ENCODE results near the gene AQP9. TPM values are rescaled to one million over a fixed set of nuclear protein-coding genes. Genes with fewer than 3 reads are reported as not detected.
A peak's percentile ranks its signal among the peaks of the same experiment; 100 is the strongest.

AQP9 gene
- total RNA-seq, 2 donors from 2014 or later, result 0.26 to 1.6 TPM

- 58 to 63% methylated on average over 5 to 6 of the region's 6 CpGs for WGBS, 2 donors
- H3K36me3 ChIP-seq (replicated peaks in 1 of 2; ENCODE audit: insufficient read depth in 1 of 2, low read depth in 2 of 2), result no peaks in the 10 kb centered on the region
- ATAC-seq (no peak), DNase-seq (no peak)
- H3K9me3 ChIP-seq, result no peaks in the 10 kb centered on the region
- H3K27me3 ChIP-seq, result no peaks in the 10 kb centered on the region
- intact Hi-C loops (cut with DNase I), result no loop called here
- no peak overlapping the region for H3K4me3 ChIP-seq
- H3K27ac ChIP-seq, result no peak overlapping the region
- TF ChIP-seq CTCF (IDR thresholded peaks at IDR 0.05) (no peak), POLR2A (IDR thresholded peaks at IDR 0.05) (no peak)
- no peaks in the 10 kb centered on the region for H3K4me1 ChIP-seq
Measured at GRCh38 chr15:58142827-58143461, 4.8 kb downstream of the AQP9 start.

GRCh38 chr15:58145606-58146005 lies 7.4 kb downstream of the AQP9 start:
- intact Hi-C loops (cut with DNase I), result no loop called here
- no peak for DNase-seq
- TF ChIP-seq POLR2A (IDR thresholded peaks at IDR 0.05) (no peak), CTCF (IDR thresholded peaks at IDR 0.05) (no peak)
- Histone ChIP-seq H3K27me3 (no peaks in the 10 kb centered on the region), H3K36me3 (replicated peaks in 1 of 2; ENCODE audit: insufficient read depth in 1 of 2, low read depth in 2 of 2) (no peaks in the 10 kb centered on the region), H3K9me3 (no peaks in the 10 kb centered on the region), H3K4me1 (no peaks in the 10 kb centered on the region), H3K27ac (peak overlapping the region in 1 of 4 donors; percentile 67), H3K4me3 (no peak overlapping the region)
- ATAC-seq, result no peak

- no peak for ATAC-seq
- no peaks in the 10 kb centered on the region for H3K36me3 ChIP-seq (replicated peaks in 1 of 2; ENCODE audit: insufficient read depth in 1 of 2, low read depth in 2 of 2)
- no peak for DNase-seq
- WGBS, 2 donors, result 77 to 82% methylated on average over 4 of the region's 4 CpGs
- H3K9me3 ChIP-seq, result no peaks in the 10 kb centered on the region
- no peaks in the 10 kb centered on the region for H3K4me1 ChIP-seq
- no peak for TF ChIP-seq CTCF (IDR thresholded peaks at IDR 0.05)
- no peak for TF ChIP-seq POLR2A (IDR thresholded peaks at IDR 0.05)
- no peaks in the 10 kb centered on the region for H3K27me3 ChIP-seq
- H3K27ac ChIP-seq, result peak overlapping the region in 1 of 4 donors; percentile 67
- no peak overlapping the region for H3K4me3 ChIP-seq
- intact Hi-C loops (cut with DNase I), result no loop called here
Measured at GRCh38 chr15:58146211-58146610, 8.0 kb downstream of the AQP9 start.

- Histone ChIP-seq H3K36me3 (replicated peaks in 1 of 2; ENCODE audit: insufficient read depth in 1 of 2, low read depth in 2 of 2) (no peaks in the 10 kb centered on the region), H3K9me3 (no peaks in the 10 kb centered on the region), H3K27ac (peak overlapping the region in 1 of 4 donors; percentile 67), H3K27me3 (no peaks in the 10 kb centered on the region), H3K4me1 (no peaks in the 10 kb centered on the region), H3K4me3 (no peak overlapping the region)
- intact Hi-C loops (cut with DNase I), result no loop called here
- WGBS, 2 donors, result 68 to 69% methylated on average over 7 of the region's 7 CpGs
- no peak for TF ChIP-seq CTCF (IDR thresholded peaks at IDR 0.05)
- TF ChIP-seq POLR2A (IDR thresholded peaks at IDR 0.05), result no peak
- DNase-seq (peak in 1 of 4 donors; percentile 52), ATAC-seq (no peak)
Measured at GRCh38 chr15:58146749-58147148, 8.6 kb downstream of the AQP9 start.

GRCh38 chr15:58147171-58147611 lies 9.0 kb downstream of the AQP9 start:
- H3K27me3 ChIP-seq, result no peaks in the 10 kb centered on the region
- no peaks in the 10 kb centered on the region for H3K9me3 ChIP-seq
- H3K4me1 ChIP-seq, result no peaks in the 10 kb centered on the region
- H3K4me3 ChIP-seq, result no peak overlapping the region
- WGBS, 2 donors, result 59 to 79% methylated on average over 5 of the region's 5 CpGs
- DNase-seq, result peak in 1 of 4 donors; percentile 24
- H3K27ac ChIP-seq, result peak overlapping the region in 1 of 4 donors; percentile 67
- H3K36me3 ChIP-seq (replicated peaks in 1 of 2; ENCODE audit: insufficient read depth in 1 of 2, low read depth in 2 of 2), result no peaks in the 10 kb centered on the region
- intact Hi-C loops (cut with DNase I), result no loop called here
- TF ChIP-seq POLR2A (IDR thresholded peaks at IDR 0.05) (no peak), CTCF (IDR thresholded peaks at IDR 0.05) (no peak)
- no peak for ATAC-seq

Measured in body of pancreas (tissue), 4 donors.